ENCODE results near the gene REX1BD.
A peak's percentile ranks its signal among the peaks of the same experiment; 100 is the strongest.

The REX1BD gene

DNA sequence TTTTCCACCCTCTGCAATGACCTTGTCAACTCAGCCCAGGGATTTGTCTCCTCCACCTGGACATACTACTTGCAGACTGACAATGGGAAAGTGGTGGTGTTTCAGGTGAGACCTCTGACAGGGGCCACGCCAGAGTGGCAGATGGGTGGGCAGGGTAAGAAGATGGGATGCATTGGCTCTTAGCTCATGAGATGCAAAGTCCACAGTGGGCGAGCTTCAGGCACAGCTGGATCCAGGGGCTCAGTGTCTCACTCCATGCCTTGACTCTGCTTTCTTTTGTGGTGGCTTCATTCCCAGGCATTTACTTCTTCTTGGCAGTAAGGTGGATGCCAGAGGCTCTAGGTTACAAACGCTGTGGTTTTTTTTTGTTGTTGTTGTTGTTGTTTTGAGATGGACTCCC lies 27.4 kb downstream of the REX1BD start:
- no peak for DNase-seq (ENCODE audit: low spot score)

DNA sequence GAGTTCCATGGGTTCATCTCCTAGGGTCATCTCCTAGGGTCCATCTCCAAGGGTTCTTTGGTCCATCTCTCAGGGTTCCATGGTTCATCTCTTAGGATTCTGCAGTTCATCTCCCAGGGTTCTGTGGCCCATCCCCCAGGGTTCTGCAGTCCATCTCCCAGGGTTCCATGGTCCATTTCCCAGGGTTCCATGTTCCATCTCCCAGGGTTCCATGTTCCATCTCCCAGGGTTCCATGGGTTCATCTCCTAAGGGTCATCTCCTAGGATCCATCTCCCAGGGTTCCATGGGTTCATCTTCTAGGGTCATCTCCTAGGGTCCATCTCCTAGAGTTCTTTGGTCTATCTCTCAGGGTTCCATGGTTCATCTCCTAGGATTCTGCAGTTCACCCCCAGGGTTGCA lies 29.0 kb downstream of the REX1BD start:
- no peak for DNase-seq (ENCODE audit: low spot score)

- DNase-seq (ENCODE audit: low spot score): no peak
These were observed 29.6 kb downstream of the REX1BD start for GRCh38 chr19:18618236-18618635.

DNA sequence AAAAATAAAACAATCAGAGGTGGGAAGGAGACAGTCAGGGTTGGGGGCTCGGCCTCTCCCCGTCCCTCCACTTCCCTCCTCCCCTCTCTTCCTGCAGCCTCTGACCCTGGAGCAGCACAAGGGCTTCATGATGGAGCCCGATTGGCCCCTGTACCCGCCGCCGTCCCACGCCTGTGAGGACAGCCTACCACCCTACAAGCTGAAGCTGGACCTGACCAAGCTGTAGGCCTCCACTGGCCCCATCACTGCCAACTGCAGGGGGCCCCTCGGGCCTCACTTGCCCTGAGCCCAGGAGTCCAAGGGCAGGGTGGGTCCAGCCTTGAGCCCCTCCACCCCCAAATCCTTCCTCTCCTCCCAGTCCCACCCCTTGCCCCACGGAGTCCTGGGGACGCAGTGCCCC lies 31.7 kb downstream of the REX1BD start:
- no peak for DNase-seq (ENCODE audit: low spot score)

DNA sequence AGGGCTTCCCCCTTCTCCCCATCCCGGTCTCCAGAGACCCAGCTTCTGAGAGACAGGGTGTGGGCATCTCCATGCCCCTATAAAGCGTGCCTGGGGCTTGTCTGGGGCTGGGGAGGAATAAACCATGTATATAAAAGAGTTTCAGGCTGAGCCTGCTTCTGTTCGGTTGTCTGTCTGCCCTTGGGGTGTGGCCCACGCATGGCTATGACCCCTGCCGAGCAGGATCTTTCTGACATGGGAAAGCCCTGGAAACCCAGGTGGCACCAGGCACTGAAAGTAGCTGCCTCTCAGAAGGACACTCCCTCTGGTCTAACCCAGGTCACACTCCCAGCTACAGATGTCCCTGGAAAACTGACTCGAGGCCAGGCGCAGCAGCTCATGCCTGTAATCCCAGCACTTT lies 32.3 kb downstream of the REX1BD start:
- no peak for DNase-seq (ENCODE audit: low spot score)

- DNase-seq (ENCODE audit: low spot score): no peak
These were observed 38.3 kb downstream of the REX1BD start for GRCh38 chr19:18626906-18627305.

GRCh38 chr19:18629166-18630088 lies 40.8 kb downstream of the REX1BD start:
- DNase-seq (ENCODE audit: low spot score): no peak

DNA sequence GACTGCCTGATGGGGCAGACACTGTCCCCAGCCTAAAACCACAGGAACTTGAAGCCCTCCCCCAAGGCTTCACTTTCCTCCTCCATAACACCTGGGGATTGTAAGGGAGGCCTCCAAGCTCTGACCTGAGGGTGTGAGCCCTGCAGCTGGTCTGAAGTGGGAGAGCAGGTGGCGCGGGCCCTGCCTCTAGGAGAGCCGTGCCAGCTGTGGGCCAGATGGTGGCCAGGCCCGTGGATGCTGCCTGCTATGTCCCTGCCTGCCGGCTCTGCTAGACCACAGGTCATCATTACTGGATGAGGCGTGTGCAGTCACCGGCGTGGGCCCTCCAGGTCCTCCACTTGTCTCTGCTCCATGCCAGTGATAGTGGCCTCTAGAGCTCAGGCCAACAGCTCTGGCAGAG lies 44.7 kb downstream of the REX1BD start:
- no peak for DNase-seq (ENCODE audit: low spot score)

DNA sequence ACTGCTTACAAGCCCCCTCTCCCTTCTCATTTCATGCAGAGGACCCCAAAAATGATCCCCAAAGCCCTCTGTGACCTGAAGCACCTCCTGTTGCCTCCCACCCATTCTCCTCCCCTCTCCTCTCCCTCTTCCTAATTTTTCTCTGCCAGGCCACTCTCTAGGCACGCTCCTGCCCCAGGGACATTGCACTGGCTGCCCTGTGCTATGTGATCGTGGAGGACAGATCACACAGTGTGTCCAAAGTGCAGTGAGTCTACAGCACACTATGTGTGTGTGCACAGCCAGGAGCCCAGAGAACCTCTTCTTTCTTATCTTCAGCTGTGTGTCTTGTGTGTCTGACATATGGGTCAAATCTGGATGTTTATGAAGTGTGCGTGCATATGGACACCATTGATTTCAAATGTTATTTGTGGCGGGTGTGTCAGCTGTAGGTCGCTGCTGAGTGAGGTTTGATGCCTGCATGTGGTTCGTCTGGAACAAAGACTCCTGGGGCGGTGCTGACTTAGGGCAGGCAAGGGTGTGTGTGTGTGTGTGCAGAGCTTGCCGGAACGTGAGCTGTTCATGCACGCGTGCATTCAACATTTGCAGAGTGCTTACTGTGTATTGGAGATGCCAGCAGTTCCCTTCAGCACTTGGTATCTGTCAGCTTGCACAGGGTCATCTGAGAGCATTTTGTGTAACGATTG lies 46.2 kb downstream of the REX1BD start:
- no peak for DNase-seq (ENCODE audit: low spot score)

DNA sequence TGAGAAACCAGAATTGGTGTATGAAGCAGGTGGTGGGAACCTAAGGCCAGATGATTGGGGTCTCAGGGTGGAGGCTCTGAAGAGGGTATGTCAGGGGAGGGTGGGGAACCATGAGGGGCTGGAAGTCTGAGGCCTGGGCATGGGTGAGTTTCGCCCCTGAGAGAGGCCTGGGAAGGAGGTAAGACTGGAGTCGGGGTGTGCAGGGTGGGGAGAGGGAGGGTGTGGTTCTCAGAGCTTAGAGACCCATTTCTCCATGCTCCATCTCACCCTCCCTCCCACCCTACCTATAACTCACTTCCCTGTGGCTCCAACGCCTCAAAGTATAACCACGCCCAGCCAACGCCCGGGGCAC lies 47.2 kb downstream of the REX1BD start:
- DNase-seq (ENCODE audit: low spot score): no peak

DNA sequence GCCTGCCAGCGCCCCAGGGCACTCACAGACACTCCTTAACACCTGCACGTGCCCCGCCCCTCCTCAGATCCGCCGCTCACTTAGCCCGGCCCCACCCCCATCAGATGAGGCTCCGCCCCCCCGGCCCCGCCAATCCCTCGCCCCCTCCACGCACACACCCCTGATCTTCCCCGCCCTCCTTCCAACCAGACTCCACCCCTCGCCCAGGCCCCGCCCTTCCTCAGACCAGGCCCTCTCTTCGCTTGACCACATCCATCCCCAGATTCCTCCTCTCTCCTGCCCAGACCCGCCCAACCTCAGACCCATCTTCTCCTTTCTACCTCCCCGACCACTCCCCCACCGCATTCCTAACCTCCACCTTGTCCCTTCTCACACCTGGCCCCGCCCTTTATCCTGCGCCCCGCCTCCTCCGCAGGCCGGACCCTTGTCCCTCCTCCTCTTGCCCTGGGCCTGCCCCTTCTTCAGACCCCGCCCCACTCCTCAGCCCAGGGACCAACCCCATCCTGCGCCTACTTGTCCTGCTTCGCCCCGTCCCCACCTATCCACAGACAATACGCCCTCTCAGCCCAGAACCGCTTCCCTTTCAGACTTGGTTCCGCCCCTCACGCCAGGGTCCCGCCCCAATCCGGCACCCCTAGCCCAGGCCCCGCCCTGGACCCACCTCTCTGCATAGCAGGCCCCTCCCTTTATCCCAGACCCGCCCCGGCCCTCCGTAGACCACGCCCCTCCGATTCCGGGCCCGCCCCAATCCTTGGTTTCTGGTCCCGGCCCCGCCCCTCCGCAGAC lies 47.8 kb downstream of the REX1BD start:
- DNase-seq (ENCODE audit: low spot score): peak; percentile 79

- DNase-seq (ENCODE audit: low spot score): no peak
These were observed 48.5 kb downstream of the REX1BD start, which contains the start of gene KLHL26 for GRCh38 chr19:18636969-18637629. KLHL26 (plus strand) TSS chr19:18637028; CDS start chr19:18637055, 27 bp downstream.

DNA sequence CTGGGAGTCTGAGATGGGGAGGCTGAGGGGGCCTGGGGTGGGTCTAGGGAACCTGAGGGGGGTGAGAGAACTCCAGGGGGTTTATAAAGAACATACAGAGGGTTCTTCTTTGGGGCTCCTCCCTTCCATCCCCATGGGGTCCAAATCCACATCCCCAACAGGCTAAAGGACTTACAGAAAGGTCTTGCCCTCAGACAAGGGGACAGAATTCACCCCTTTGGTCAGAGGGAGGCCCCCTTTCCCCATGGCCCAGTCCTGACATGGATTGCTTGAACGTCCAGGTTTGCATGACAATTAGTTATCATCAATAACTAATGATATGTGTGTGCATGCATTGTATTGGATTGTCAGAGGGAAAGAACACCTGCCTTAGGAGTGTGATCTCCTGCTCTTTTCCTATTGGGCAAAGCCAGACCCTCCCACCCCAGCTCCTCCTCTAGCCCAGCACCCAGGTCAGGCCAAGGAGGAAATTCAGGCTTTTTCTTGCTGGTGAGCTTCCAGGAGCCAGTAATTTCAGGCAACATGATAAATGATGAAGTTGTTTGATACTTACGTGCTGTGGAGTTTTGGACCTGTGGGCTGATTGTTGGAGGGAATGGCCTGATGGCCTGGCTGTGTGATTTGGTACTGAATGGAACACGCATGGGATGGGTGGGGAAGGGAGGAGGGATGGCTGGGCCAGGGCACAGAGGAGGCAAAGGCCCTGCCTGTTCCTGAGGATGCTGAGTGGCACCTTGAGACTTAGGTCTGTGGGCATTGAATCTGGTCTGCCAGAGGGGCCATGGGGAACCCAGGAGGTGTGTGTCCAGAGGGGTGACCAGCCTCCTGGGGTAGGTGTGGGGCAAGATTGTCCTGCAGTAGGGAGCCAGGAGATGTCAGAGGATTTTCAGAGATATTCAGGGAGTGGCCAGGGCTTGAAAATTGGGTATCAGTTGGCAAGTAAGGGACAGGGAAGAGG lies 49.4 kb downstream of the REX1BD start:
- DNase-seq (ENCODE audit: low spot score): no peak

DNA sequence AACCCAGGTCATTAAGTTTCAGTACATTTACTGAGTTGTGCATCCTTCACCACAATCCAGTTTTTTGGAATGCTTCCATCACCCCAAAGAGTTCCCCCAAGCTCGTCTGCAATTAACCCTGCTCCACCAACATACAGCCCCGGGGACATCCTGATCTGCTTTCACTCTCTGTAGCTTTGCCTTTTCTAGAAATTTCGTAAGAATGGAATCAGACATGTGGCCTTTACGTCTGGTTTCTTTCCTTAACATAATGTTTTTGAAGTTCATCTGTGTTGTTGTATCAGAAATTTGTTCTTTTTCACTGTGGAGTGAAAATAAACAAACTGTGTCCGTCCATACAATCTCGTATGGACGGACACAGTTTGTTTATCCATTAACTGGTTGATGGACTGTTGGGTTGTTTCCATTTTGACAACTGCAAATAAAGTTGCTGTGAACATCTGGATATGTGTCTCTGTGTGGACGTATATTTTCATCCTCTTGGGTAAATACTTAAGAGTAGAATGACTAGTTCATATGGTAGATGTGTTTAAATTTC lies 51.2 kb downstream of the REX1BD start:
- DNase-seq (ENCODE audit: low spot score): no peak
